Psoas muscle (tissue), 8 donors: ENCODE results near the gene DOP1A. TPM values are rescaled to one million over a fixed set of nuclear protein-coding genes. Genes with fewer than 3 reads are reported as not detected.
A peak's percentile ranks its signal among the peaks of the same experiment; 100 is the strongest.
"Not testable (repeated sequence)": the region's sequence is repeated elsewhere in the genome, so short reads cannot be mapped to it uniquely, and the experiment has no call there.

ENCODE experiments used
- ATAC-seq, 4 donors: fragments of 200-7000 bp; cut with Tn5 transposase; one replicate each; pipeline ENCODE4 v1.9.1; 2020; ENCODE audit warnings: moderate library complexity in 3 of 4, mild to moderate bottlenecking in 2 of 4
- DNase-seq, 2 donors: peaks; one replicate each; pipeline ENCODE4 v3.0.0-alpha.2; 2020
- H3K27ac ChIP-seq: fragments of 200-600 bp; one replicate; pipeline ENCODE4 v1.8.0; 2022
- H3K27me3 ChIP-seq, 3 donors: fragments of 200-600 bp in 1 of 3; one replicate each; pipeline versions ENCODE4 v1.6.1 to v1.8.0; 2013 to 2022; ENCODE audit warnings: low read length in 2 of 3, mild to moderate bottlenecking in 2 of 3, moderate library complexity in 1 of 3; ENCODE audit not compliant: insufficient read depth in 3 of 3
- H3K36me3 ChIP-seq, 2 donors: fragments of 200-600 bp in 1 of 2; one replicate each; pipeline versions ENCODE4 v1.6.1 to v1.8.0; 2013 to 2022; ENCODE audit warnings: low read depth in 1 of 2, mild to moderate bottlenecking in 1 of 2, moderate library complexity in 1 of 2; ENCODE audit not compliant: insufficient read depth in 1 of 2
- H3K4me1 ChIP-seq: fragments of 200-600 bp; one replicate; pipeline ENCODE4 v1.8.0; 2022
- H3K4me3 ChIP-seq: fragments of 200-600 bp; one replicate; pipeline ENCODE4 v1.8.0; 2022; ENCODE audit warnings: mild to moderate bottlenecking
- H3K9me3 ChIP-seq: fragments of 200-600 bp; one replicate; pipeline ENCODE4 v1.8.0; 2022
- CTCF ChIP-seq: fragments of 200-600 bp; IDR thresholded peaks from one replicate; pipeline ENCODE4 v1.8.0; 2022; ENCODE audit warnings: antibody characterized with exemption
- WGBS, 3 donors: extraction: QIAGEN DNeasy Blood & Tissue Kit; methylation state at CpG; one replicate each; pipeline versions ENCODE4 v1.1.6 to v1.1.7; 2013; 5-methylcytosine and 5-hydroxymethylcytosine counted together
- intact Hi-C, 2 donors: fragments of 100-400 bp; cut with DNase I; formaldehyde crosslinking; loops; one replicate each; pipeline versions ENCODE4 v1.11.0 to v1.14.2; 2022
- polyA plus RNA-seq, 3 donors: library from polyadenylated mRNA; stranded (reverse); fragments of 200-250 nt; gene quantifications; one replicate each; pipeline ENCODE4 v1.2.3, GENCODE V29; 2013
- total RNA-seq, 4 donors: library from RNA; stranded (reverse); fragmentation: NEBNext Ultra II Directional in 2 of 4; extraction: Animal tissue kit (Norgen Biotek cat#: 25700) in 2 of 4; gene quantifications; one replicate each; pipeline versions ENCODE4 v1.2.1 to v1.2.4, GENCODE V29; 2021 to 2023
- donor health status: healthy with polysubstance abuse.
- donor health status: DM: no; HTN: no; CAD: no; lungs with moderate emphysema.
- donor health status: Bipolar disorder and iron deficiency.
- donor health status: healthy.
- donor health status: DM: yes; HTN: yes; CAD: no.
- donor health status: DM: no; HTN: no; CAD: no.
- donor health status: DM: no; HTN: no; CAD: no.
- donor health status: DM: yes; HTN: yes; CAD: no.

DOP1A gene
- total and polyA plus RNA-seq, 7 donors: 2.1 to 14.0 (median 12.7) TPM

- intact Hi-C loops: no loop called here
- H3K4me3 ChIP-seq: no peak overlapping the region
- H3K4me1 ChIP-seq: no peaks in the 10 kb centered on the region
- 80 to 85% (median 81%) methylated on average over 9 of the region's 9 CpGs for WGBS, 3 donors
- peaks cover 15 to 84% of the 10 kb centered on the region in 2 donors for H3K36me3 ChIP-seq
- DNase-seq (no peak), ATAC-seq (peak in 3 of 4 donors; percentile 49 to 71 (median 57))
- H3K27ac ChIP-seq: no peak overlapping the region
- no peak for TF ChIP-seq CTCF
- H3K9me3 ChIP-seq: no peaks in the 10 kb centered on the region
- H3K27me3 ChIP-seq: no peaks in the 10 kb centered on the region
Measured at GRCh38 chr6:83183082-83183828, 115.8 kb downstream of the DOP1A start.

GRCh38 chr6:83185096-83185495 is 117.6 kb downstream of the DOP1A start:
- DNase-seq: no peak
- Histone ChIP-seq H3K9me3 (no peaks in the 10 kb centered on the region), H3K27ac (no peak overlapping the region), H3K36me3 (peaks cover 17 to 71% of the 10 kb centered on the region in 2 donors), H3K4me1 (no peaks in the 10 kb centered on the region), H3K27me3 (no peaks in the 10 kb centered on the region), H3K4me3 (no peak overlapping the region)
- ATAC-seq: no peak
- intact Hi-C loops: no loop called here
- WGBS, 3 donors: 95 to 98% (median 98%) methylated on average over 2 of the region's 2 CpGs
- no peak for TF ChIP-seq CTCF

GRCh38 chr6:83188501-83188900 is 121.0 kb downstream of the DOP1A start:
- Histone ChIP-seq H3K36me3 (peaks cover 15 to 46% of the 10 kb centered on the region in 2 donors), H3K4me1 (peaks cover 7% of the 10 kb centered on the region), H3K4me3 (no peak overlapping the region), H3K9me3 (no peaks in the 10 kb centered on the region), H3K27me3 (no peaks in the 10 kb centered on the region), H3K27ac (no peak overlapping the region)
- no peak for TF ChIP-seq CTCF
- WGBS, 3 donors: 56 to 61% (median 61%) methylated on average over 3 of the region's 3 CpGs
- intact Hi-C loops: no loop called here
- DNase-seq (no peak), ATAC-seq (no peak)

- ATAC-seq: no peak
- Histone ChIP-seq H3K4me3 (no peak overlapping the region), H3K27me3 (no peaks in the 10 kb centered on the region), H3K4me1 (peaks cover 7% of the 10 kb centered on the region), H3K9me3 (no peaks in the 10 kb centered on the region), H3K36me3 (peaks cover 9 to 33% of the 10 kb centered on the region in 2 donors), H3K27ac (no peak overlapping the region)
- 89 to 96% (median 91%) methylated on average over 6 of the region's 6 CpGs for WGBS, 3 donors
- TF ChIP-seq CTCF: no peak
- intact Hi-C loops: loop anchor here in 1 of 2 donors (5.0 kb wide), 1 partner anchor 123 kb away; the partner anchor contains the start of genes DOP1A and UBE3D
- no peak for DNase-seq
Measured at GRCh38 chr6:83190626-83191025, 123.2 kb downstream of the DOP1A start.

GRCh38 chr6:83191974-83192373 is 124.5 kb downstream of the DOP1A start:
- ATAC-seq, H3K27ac ChIP-seq, H3K27me3 ChIP-seq, H3K9me3 ChIP-seq, DNase-seq, H3K4me1 ChIP-seq: not testable (repeated sequence)
- Histone ChIP-seq H3K4me3 (peak overlapping the region; percentile 97), H3K36me3 (peaks cover 10 to 33% of the 10 kb centered on the region in 2 donors)
- 90 to 94% (median 90%) methylated on average over 13 to 17 of the region's 18 CpGs for WGBS, 3 donors
- intact Hi-C loops: loop anchor here in 1 of 2 donors (5.0 kb wide), 1 partner anchor 125 kb away; the partner anchor contains the start of genes DOP1A and UBE3D
